ENCODE data around the gene PRCD.

PRCD gene

GRCh38 chr17:76543482-76543825 lies 3.6 kb downstream of the PRCD start:
- no peak for DNase-seq (ENCODE audit: low read depth, low spot score)
- in situ Hi-C loops (cut with HindIII; ENCODE audit: low sequenced_read_pairs), result no loop called here
- no peak overlapping the region for H3K4me3 ChIP-seq (ENCODE audit: low read depth, low read length)
- TF ChIP-seq CTCF (IDR thresholded peaks at IDR 0.05; ENCODE audit: low read depth, low read length), result no peak

GRCh38 chr17:76543826-76544545 lies 4.1 kb downstream of the PRCD start:
- no peak for TF ChIP-seq CTCF (IDR thresholded peaks at IDR 0.05; ENCODE audit: low read depth, low read length)
- in situ Hi-C loops (cut with HindIII; ENCODE audit: low sequenced_read_pairs), result no loop called here

GRCh38 chr17:76544546-76545365 lies 4.9 kb downstream of the PRCD start:
- TF ChIP-seq CTCF (IDR thresholded peaks at IDR 0.05; ENCODE audit: low read depth, low read length), result no peak

More at GRCh38 chr17:76543826-76544545, 4.1 kb downstream of the PRCD start:
- no peak overlapping the region for H3K4me3 ChIP-seq (ENCODE audit: low read depth, low read length)
- no peak for DNase-seq (ENCODE audit: low read depth, low spot score)

GRCh38 chr17:76545918-76546555 lies 6.2 kb downstream of the PRCD start:
- in situ Hi-C loops (cut with HindIII; ENCODE audit: low sequenced_read_pairs), result no loop called here
- no peak for TF ChIP-seq CTCF (IDR thresholded peaks at IDR 0.05; ENCODE audit: low read depth, low read length)
- no peak for DNase-seq (ENCODE audit: low read depth, low spot score)
- H3K4me3 ChIP-seq (ENCODE audit: low read depth, low read length), result no peak overlapping the region

More at GRCh38 chr17:76544546-76545365, 4.9 kb downstream of the PRCD start:
- DNase-seq (ENCODE audit: low read depth, low spot score), result no peak
- in situ Hi-C loops (cut with HindIII; ENCODE audit: low sequenced_read_pairs), result no loop called here
- no peak overlapping the region for H3K4me3 ChIP-seq (ENCODE audit: low read depth, low read length)

- peak; percentile 86 for DNase-seq (ENCODE audit: low read depth, low spot score)
- in situ Hi-C loops (cut with HindIII; ENCODE audit: low sequenced_read_pairs), result no loop called here
- TF ChIP-seq CTCF (IDR thresholded peaks at IDR 0.05; ENCODE audit: low read depth, low read length), result no peak
- H3K4me3 ChIP-seq (ENCODE audit: low read depth, low read length), result no peak overlapping the region
Measured at GRCh38 chr17:76546556-76547182, 6.8 kb downstream of the PRCD start.

- in situ Hi-C loops (cut with HindIII; ENCODE audit: low sequenced_read_pairs), result no loop called here
- peak; percentile 71 for DNase-seq (ENCODE audit: low read depth, low spot score)
- H3K4me3 ChIP-seq (ENCODE audit: low read depth, low read length), result no peak overlapping the region
- peak; percentile 80 for TF ChIP-seq CTCF (IDR thresholded peaks at IDR 0.05; ENCODE audit: low read depth, low read length)
Measured at GRCh38 chr17:76547183-76547641, 7.4 kb downstream of the PRCD start.

Data from astrocyte of the spinal cord (primary cell).